K562 (cell line): ENCODE data around the gene GOSR1.
"Not testable (repeated sequence)": the region's sequence is repeated elsewhere in the genome, so short reads cannot be mapped to it uniquely, and the experiment has no call there.

Experiments used
- GABPA ChIP-seq: fragments of 200-800 bp; sonication (Bioruptor generic); conservative IDR thresholded peaks from 2 replicates; pipeline ENCODE4 v1.6.1; 2016; ENCODE audit warnings: low read depth, missing genetic modification characterization, missing compliant biosample characterization
- YY1 ChIP-seq, 3 experiments: IDR thresholded peaks; 2 replicates each; pipeline ENCODE4 v1.6.1; 2011; ENCODE audit warnings: low read length in 2 of 3, mild to moderate bottlenecking in 2 of 3, moderate library complexity in 2 of 3, borderline replicate concordance in 1 of 3, control low read depth in 1 of 3, low read depth in 1 of 3; ENCODE audit not compliant: insufficient read depth in 3 of 3, insufficient replicate concordance in 2 of 3, control insufficient read depth in 1 of 3, insufficient read length in 1 of 3; ENCODE audit errors: extremely low read depth in 1 of 3
- ZNF644 ChIP-seq: fragments of 200-800 bp; sonication (Bioruptor generic); IDR thresholded peaks from 2 replicates; pipeline ENCODE4 v1.6.1; 2016; ENCODE audit warnings: low read depth, missing genetic modification characterization, missing compliant biosample characterization

GRCh38 chr17:30572651-30573554 is 95.7 kb downstream of the GOSR1 start:
- TF ChIP-seq GABPA (tag); ZNF644; YY1 (IDR thresholded peaks at IDR 0.05; ENCODE audit: borderline replicate concordance in 1 of 3, control insufficient read depth in 1 of 3, extremely low read depth in 1 of 3, insufficient read depth in 3 of 3, insufficient read length in 1 of 3, insufficient replicate concordance in 2 of 3, low read depth in 1 of 3, low read length in 2 of 3): not testable (repeated sequence)
